ENCODE data around the gene SGK2.

Gene SGK2

GRCh38 chr20:43536041-43536816, 22.6 kb upstream of the SGK2 start:
- no peak for DNase-seq (ENCODE audit: low read depth in 2 of 3, low spot score in 2 of 3)

GRCh38 chr20:43536817-43537440, 21.9 kb upstream of the SGK2 start:
- no peak for DNase-seq (ENCODE audit: low read depth in 2 of 3, low spot score in 2 of 3)

- DNase-seq (ENCODE audit: low read depth in 2 of 3, low spot score in 2 of 3): peak in 1 of 3 experiments; percentile 18
Measured at GRCh38 chr20:43537921-43538877, 20.6 kb upstream of the SGK2 start.

GRCh38 chr20:43538878-43539700, 19.7 kb upstream of the SGK2 start:
- no peak for DNase-seq (ENCODE audit: low read depth in 2 of 3, low spot score in 2 of 3)

GRCh38 chr20:43539975-43540672, 18.7 kb upstream of the SGK2 start:
- no peak for DNase-seq (ENCODE audit: low read depth in 2 of 3, low spot score in 2 of 3)

GRCh38 chr20:43540673-43541060, 18.2 kb upstream of the SGK2 start:
- no peak for DNase-seq (ENCODE audit: low read depth in 2 of 3, low spot score in 2 of 3)

GRCh38 chr20:43541214-43541613, 17.6 kb upstream of the SGK2 start:
- DNase-seq (ENCODE audit: low read depth in 2 of 3, low spot score in 2 of 3): no peak

- DNase-seq (ENCODE audit: low read depth in 2 of 3, low spot score in 2 of 3): no peak
Measured at GRCh38 chr20:43542161-43542560, 16.7 kb upstream of the SGK2 start.

- no peak for DNase-seq (ENCODE audit: low read depth in 2 of 3, low spot score in 2 of 3)
Measured at GRCh38 chr20:43542674-43543073, 16.2 kb upstream of the SGK2 start.

- no peak for DNase-seq (ENCODE audit: low read depth in 2 of 3, low spot score in 2 of 3)
Measured at GRCh38 chr20:43543138-43543537, 15.7 kb upstream of the SGK2 start.

GRCh38 chr20:43544501-43544900, 14.3 kb upstream of the SGK2 start:
- DNase-seq (ENCODE audit: low read depth in 2 of 3, low spot score in 2 of 3): no peak

GRCh38 chr20:43545837-43546578, 12.8 kb upstream of the SGK2 start:
- no peak for DNase-seq (ENCODE audit: low read depth in 2 of 3, low spot score in 2 of 3)

- no peak for DNase-seq (ENCODE audit: low read depth in 2 of 3, low spot score in 2 of 3)
Measured at GRCh38 chr20:43548273-43548880, 10.4 kb upstream of the SGK2 start.

GRCh38 chr20:43549416-43550065, 9.3 kb upstream of the SGK2 start:
- no peak for DNase-seq (ENCODE audit: low read depth in 2 of 3, low spot score in 2 of 3)

- DNase-seq (ENCODE audit: low read depth in 2 of 3, low spot score in 2 of 3): no peak
Measured at GRCh38 chr20:43550456-43550855, 8.4 kb upstream of the SGK2 start.

GRCh38 chr20:43554369-43554768, 4.5 kb upstream of the SGK2 start:
- no peak for DNase-seq (ENCODE audit: low read depth in 2 of 3, low spot score in 2 of 3)

- no peak for DNase-seq (ENCODE audit: low read depth in 2 of 3, low spot score in 2 of 3)
Measured at GRCh38 chr20:43559147-43559987, 540 bp downstream of the SGK2 start.

GRCh38 chr20:43560974-43561373, 2.1 kb downstream of the SGK2 start:
- DNase-seq (ENCODE audit: low read depth in 2 of 3, low spot score in 2 of 3): no peak
